Testis (tissue), 2 donors: ENCODE data around the gene EEF2K.

Experiments used
- POLR2A ChIP-seq: fragments of 450-650 bp; IDR thresholded peaks from one replicate; pipeline ENCODE4 v1.6.1; 2017; ENCODE audit warnings: antibody characterized with exemption, mild to moderate bottlenecking, moderate library complexity
- TF ChIP-seq, protein P1 (sequence below), 3 experiments: fragments of 450-650 bp in 2 of 3; fragments of 200-600 bp in 1 of 3; sonication (generic) in 1 of 3; IDR thresholded peaks; one replicate each; pipeline ENCODE4 v1.5.1; 2016 to 2019; ENCODE audit warnings: antibody characterized with exemption in 3 of 3, mild to moderate bottlenecking in 2 of 3, moderate library complexity in 1 of 3

DNA sequence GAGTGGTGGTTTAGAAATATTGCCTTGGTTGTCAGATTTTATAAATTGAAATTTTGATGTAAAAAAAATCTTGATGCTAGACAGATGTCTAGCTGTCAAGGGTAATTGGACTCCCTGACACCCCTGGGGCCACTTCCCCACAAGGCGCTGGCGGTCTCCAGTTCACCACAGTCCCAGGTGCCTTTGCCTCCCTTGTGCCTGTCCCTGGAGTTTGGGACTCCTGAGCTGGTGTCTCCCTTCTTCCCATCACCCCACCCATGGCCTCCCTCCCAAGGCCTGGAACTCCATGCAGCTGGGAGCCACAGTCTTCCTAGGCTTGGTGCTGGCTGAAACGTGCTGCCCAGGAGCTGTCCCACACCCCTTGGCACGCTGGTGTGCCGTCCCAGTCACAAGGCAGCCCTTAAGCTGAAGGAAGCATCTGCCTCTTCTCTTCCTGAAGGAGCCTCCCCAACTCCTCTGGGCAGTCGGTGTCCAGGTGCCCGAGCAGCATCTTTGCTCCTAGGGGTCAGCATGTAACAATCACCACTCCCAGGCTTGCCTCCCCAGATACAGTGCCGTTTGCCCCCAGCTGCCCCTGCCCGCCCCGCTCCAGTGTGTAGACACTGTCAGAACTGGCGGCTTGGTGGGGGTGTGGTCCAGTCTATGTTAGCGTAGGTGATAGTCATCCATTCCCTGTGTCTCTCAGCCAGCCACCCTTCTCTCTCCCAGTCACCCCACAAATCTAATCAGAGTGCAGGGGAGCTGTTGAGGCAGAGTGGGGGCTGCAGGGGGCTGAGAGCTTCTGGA lies 117.3 kb downstream of the EEF2K start:
- TF ChIP-seq, protein P1, sequence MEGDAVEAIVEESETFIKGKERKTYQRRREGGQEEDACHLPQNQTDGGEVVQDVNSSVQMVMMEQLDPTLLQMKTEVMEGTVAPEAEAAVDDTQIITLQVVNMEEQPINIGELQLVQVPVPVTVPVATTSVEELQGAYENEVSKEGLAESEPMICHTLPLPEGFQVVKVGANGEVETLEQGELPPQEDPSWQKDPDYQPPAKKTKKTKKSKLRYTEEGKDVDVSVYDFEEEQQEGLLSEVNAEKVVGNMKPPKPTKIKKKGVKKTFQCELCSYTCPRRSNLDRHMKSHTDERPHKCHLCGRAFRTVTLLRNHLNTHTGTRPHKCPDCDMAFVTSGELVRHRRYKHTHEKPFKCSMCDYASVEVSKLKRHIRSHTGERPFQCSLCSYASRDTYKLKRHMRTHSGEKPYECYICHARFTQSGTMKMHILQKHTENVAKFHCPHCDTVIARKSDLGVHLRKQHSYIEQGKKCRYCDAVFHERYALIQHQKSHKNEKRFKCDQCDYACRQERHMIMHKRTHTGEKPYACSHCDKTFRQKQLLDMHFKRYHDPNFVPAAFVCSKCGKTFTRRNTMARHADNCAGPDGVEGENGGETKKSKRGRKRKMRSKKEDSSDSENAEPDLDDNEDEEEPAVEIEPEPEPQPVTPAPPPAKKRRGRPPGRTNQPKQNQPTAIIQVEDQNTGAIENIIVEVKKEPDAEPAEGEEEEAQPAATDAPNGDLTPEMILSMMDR (IDR thresholded peaks at IDR 0.05), result no peak
- no peak for TF ChIP-seq POLR2A
